Kidney (tissue), 14 donors: ENCODE data around the gene LRRC4C. TPM values are rescaled to one million over a fixed set of nuclear protein-coding genes. Genes with fewer than 3 reads are reported as not detected.

Experiments
- DNase-seq, 5 donors: peaks; one replicate each; pipeline ENCODE4 v3.0.0-alpha.2; 2013 to 2020
- FAIRE-seq: peaks from 2 replicates; lab custom pipeline; 2012; peaks lifted over from hg19 to GRCh38; lab: Jason Lieb, UNC
- H3K27ac ChIP-seq, 2 donors: one replicate each; pipeline ENCODE4 v1.7.0; 2013; ENCODE audit warnings: low read depth in 2 of 2, low read length in 2 of 2, inconsistent platforms in 1 of 2
- H3K27me3 ChIP-seq: one replicate; pipeline ENCODE4 v1.7.1; 2013; ENCODE audit warnings: low read length, inconsistent platforms; ENCODE audit not compliant: control insufficient read depth, insufficient read depth
- H3K36me3 ChIP-seq, 3 donors: one replicate each; pipeline versions ENCODE4 v1.7.0 to v1.7.1; 2013; ENCODE audit warnings: low read length in 3 of 3, control low read depth in 1 of 3, inconsistent platforms in 1 of 3; ENCODE audit not compliant: insufficient read depth in 3 of 3, control insufficient read depth in 2 of 3
- H3K4me1 ChIP-seq, 3 donors: one replicate each; pipeline versions ENCODE4 v1.7.0 to v1.7.1; 2013; ENCODE audit warnings: low read length in 3 of 3, inconsistent platforms in 1 of 3, low read depth in 1 of 3; ENCODE audit not compliant: control insufficient read depth in 2 of 3, insufficient read depth in 2 of 3
- H3K4me3 ChIP-seq, 3 donors: one replicate each; pipeline versions ENCODE4 v1.7.0 to v1.8.1; 2013; ENCODE audit warnings: low read length in 3 of 3, control low read depth in 1 of 3, inconsistent platforms in 1 of 3
- H3K9ac ChIP-seq, 3 donors: one replicate each; pipeline versions ENCODE4 v1.7.0 to v1.7.1; 2013; ENCODE audit warnings: low read length in 3 of 3, control low read depth in 1 of 3, inconsistent platforms in 1 of 3
- H3K9me3 ChIP-seq, 3 donors: one replicate each; pipeline versions ENCODE4 v1.7.0 to v1.7.1; 2013; ENCODE audit warnings: low read length in 3 of 3, control low read depth in 1 of 3, inconsistent platforms in 1 of 3; ENCODE audit not compliant: control insufficient read depth in 2 of 3, insufficient read depth in 1 of 3
- CTCF ChIP-seq: IDR thresholded peaks from 3 replicates; pipeline ENCODE4 v1.5.1; 2012; ENCODE audit warnings: mild to moderate bottlenecking, moderate library complexity, borderline replicate concordance; ENCODE audit not compliant: insufficient read depth; ENCODE audit errors: extremely low read depth
- intact Hi-C: fragments of 100-400 bp; cut with DNase I; formaldehyde crosslinking; loops from one replicate; pipeline ENCODE4 v1.11.1; 2022
- polyA plus RNA-seq: library from polyadenylated mRNA; stranded (reverse); fragments of 350-450 nt; fragmentation: Illumina TruSeq; extraction: RNeasy Lipid Tissue Mini Kit (QIAGEN cat#74804); gene quantifications from one replicate; pipeline ENCODE4 v1.2.3, GENCODE V29; 2014; ENCODE audit warnings: low read depth, low replicate concordance; ENCODE audit not compliant: insufficient read depth
- total RNA-seq: library from RNA; stranded (reverse); fragmentation: NEBNext Ultra II Directional; extraction: Animal tissue kit (Norgen Biotek cat#: 25700); gene quantifications from one replicate; pipeline ENCODE4 v1.2.1, GENCODE V29; 2021
- donor health status: control.
- donor health status: control.
- donor health status: control.
- donor health status: control.
- donor health status: control.
- donor health status: DM: yes; HTN: yes; CAD: no.
- donor health status: Normal renal cell carcinoma (clear cell type).

Gene LRRC4C
- total and polyA plus RNA-seq, 2 donors from 2014 or later, result 0.26 to 1.6 TPM

- H3K4me3 ChIP-seq, result no peak overlapping the region
- TF ChIP-seq CTCF, result no peak
- FAIRE-seq (no peak), DNase-seq (no peak)
- H3K27ac ChIP-seq, result no peak overlapping the region
- no peak overlapping the region for H3K9ac ChIP-seq
- no peaks in the 10 kb centered on the region for H3K27me3 ChIP-seq
- intact Hi-C loops, result no loop called here
- H3K9me3 ChIP-seq, result no peaks in the 10 kb centered on the region
- no peaks in the 10 kb centered on the region for H3K36me3 ChIP-seq
- H3K4me1 ChIP-seq, result no peaks in the 10 kb centered on the region
Observed at GRCh38 chr11:40381481-40381880, 1078.0 kb downstream of the LRRC4C start.

GRCh38 chr11:40380835-40381234 lies 1078.6 kb downstream of the LRRC4C start:
- intact Hi-C loops, result no loop called here
- no peak for DNase-seq
- Histone ChIP-seq H3K9me3 (no peaks in the 10 kb centered on the region), H3K9ac (no peak overlapping the region), H3K27me3 (no peaks in the 10 kb centered on the region), H3K36me3 (no peaks in the 10 kb centered on the region), H3K4me3 (no peak overlapping the region), H3K27ac (no peak overlapping the region), H3K4me1 (no peaks in the 10 kb centered on the region)
- TF ChIP-seq CTCF, result no peak
- FAIRE-seq, result no peak

GRCh38 chr11:40376331-40376730 lies 1083.1 kb downstream of the LRRC4C start:
- no peak for TF ChIP-seq CTCF
- intact Hi-C loops, result no loop called here
- DNase-seq, result no peak
- Histone ChIP-seq H3K9me3 (no peaks in the 10 kb centered on the region), H3K4me3 (no peak overlapping the region), H3K4me1 (no peaks in the 10 kb centered on the region), H3K9ac (no peak overlapping the region), H3K27me3 (no peaks in the 10 kb centered on the region), H3K27ac (no peak overlapping the region), H3K36me3 (no peaks in the 10 kb centered on the region)
- FAIRE-seq, result no peak
